Astrocyte (in vitro differentiated cells and primary cell): Measurements from ENCODE around the gene ADPRM. TPM values are rescaled to one million over a fixed set of nuclear protein-coding genes. Genes with fewer than 3 reads are reported as not detected.

Experiments used
- DNase-seq: peaks from one replicate; pipeline ENCODE4 v3.0.0-alpha.2; 2010; ENCODE audit warnings: low read depth
- FAIRE-seq: peaks from 2 replicates; lab custom pipeline; 2011; peaks lifted over from hg19 to GRCh38; lab: Jason Lieb, UNC
- H2AFZ ChIP-seq: 2 replicates; pipeline ENCODE4 v1.6.0; 2012; ENCODE audit warnings: low read depth, low read length, inconsistent platforms
- H3K27ac ChIP-seq: 2 replicates; pipeline ENCODE4 v1.5.1; 2011; ENCODE audit warnings: low read depth, low read length, inconsistent platforms
- H3K27me3 ChIP-seq: 2 replicates; pipeline ENCODE4 v1.6.0; 2011; ENCODE audit warnings: low read length, inconsistent platforms; ENCODE audit not compliant: insufficient read depth
- H3K36me3 ChIP-seq: 2 replicates; pipeline ENCODE4 v1.5.1; 2011; ENCODE audit warnings: low read length, inconsistent platforms; ENCODE audit not compliant: insufficient read depth
- H3K4me1 ChIP-seq: 2 replicates; pipeline ENCODE4 v1.5.1; 2011; ENCODE audit warnings: low read length, inconsistent platforms; ENCODE audit not compliant: insufficient read depth
- H3K4me2 ChIP-seq: 2 replicates; pipeline ENCODE4 v1.6.0; 2012; ENCODE audit warnings: low read length, inconsistent platforms
- H3K4me3 ChIP-seq: 2 replicates; pipeline ENCODE4 v1.5.1; 2011; ENCODE audit warnings: low read depth, mild to moderate bottlenecking, low read length, inconsistent platforms; ENCODE audit not compliant: insufficient read depth
- H3K79me2 ChIP-seq: 2 replicates; pipeline ENCODE4 v1.6.0; 2012; ENCODE audit warnings: mild to moderate bottlenecking, low read length, inconsistent platforms; ENCODE audit not compliant: insufficient read depth
- H3K9ac ChIP-seq: 2 replicates; pipeline ENCODE4 v1.6.0; 2012; ENCODE audit warnings: mild to moderate bottlenecking, low read length, inconsistent platforms
- H3K9me3 ChIP-seq: 2 replicates; pipeline ENCODE4 v1.5.1; 2012; ENCODE audit warnings: low read depth, mild to moderate bottlenecking, low read length, inconsistent platforms; ENCODE audit not compliant: insufficient read depth
- H4K20me1 ChIP-seq: 2 replicates; pipeline ENCODE4 v1.6.0; 2012; ENCODE audit warnings: low read length, inconsistent platforms; ENCODE audit not compliant: insufficient read depth
- H3K27ac Mint-ChIP-seq: one replicate; pipeline ENCODE4 v1.8.0; 2021; ENCODE audit warnings: mild to moderate bottlenecking, mixed read lengths; ENCODE audit not compliant: unreplicated experiment
- H3K27me3 Mint-ChIP-seq: one replicate; pipeline ENCODE4 v1.8.0; 2021; ENCODE audit warnings: low read depth, mixed read lengths; ENCODE audit not compliant: unreplicated experiment
- H3K36me3 Mint-ChIP-seq: one replicate; pipeline ENCODE4 v1.8.0; 2021; ENCODE audit warnings: low read depth, mixed read lengths; ENCODE audit not compliant: unreplicated experiment
- H3K4me1 Mint-ChIP-seq: one replicate; pipeline ENCODE4 v1.8.0; 2021; ENCODE audit warnings: low read depth, mixed read lengths; ENCODE audit not compliant: unreplicated experiment
- H3K4me3 Mint-ChIP-seq: one replicate; pipeline ENCODE4 v1.8.0; 2021; ENCODE audit warnings: mild to moderate bottlenecking, moderate library complexity, mixed read lengths; ENCODE audit not compliant: unreplicated experiment
- H3K9me3 Mint-ChIP-seq: one replicate; pipeline ENCODE4 v1.8.0; 2021; ENCODE audit warnings: mild to moderate bottlenecking, mixed read lengths; ENCODE audit not compliant: unreplicated experiment
- EZH2 ChIP-seq: IDR thresholded peaks from 2 replicates; pipeline ENCODE4 v1.6.1; 2012; ENCODE audit warnings: mild to moderate bottlenecking, low read length, inconsistent platforms; ENCODE audit not compliant: insufficient read depth
- total RNA-seq: library from RNA; stranded (reverse); gene quantifications from 2 replicates; pipeline ENCODE4 v1.2.1, GENCODE V29; 2021
- TF ChIP-seq, protein P1 (sequence below): IDR thresholded peaks from 2 replicates; pipeline ENCODE4 v1.5.1; 2011; ENCODE audit warnings: low read depth, mild to moderate bottlenecking, inconsistent platforms, low read length, moderate library complexity; ENCODE audit not compliant: insufficient read depth

Gene ADPRM
- total RNA-seq, 1 donor from 2014 or later: 11.3 TPM

GRCh38 chr17:10739386-10739785, 42.0 kb downstream of the ADPRM start:
- DNase-seq (no peak), FAIRE-seq (no peak)
- peaks cover 3% of the 10 kb centered on the region for H3K27me3 ChIP-seq
- H3K4me2 ChIP-seq: no peak overlapping the region
- no peak overlapping the region for H3K9ac ChIP-seq
- H2AFZ ChIP-seq: no peak overlapping the region
- Mint-ChIP-seq H3K4me1 (no peaks in the 10 kb centered on the region), H3K27ac (no peak overlapping the region), H3K9me3 (no peaks in the 10 kb centered on the region), H3K4me3 (no peak overlapping the region), H3K36me3 (no peaks in the 10 kb centered on the region), H3K27me3 (peaks cover 28% of the 10 kb centered on the region)
- no peaks in the 10 kb centered on the region for H4K20me1 ChIP-seq
- no peak overlapping the region for H3K4me3 ChIP-seq
- TF ChIP-seq EZH2: no peak
- TF ChIP-seq, protein P1, sequence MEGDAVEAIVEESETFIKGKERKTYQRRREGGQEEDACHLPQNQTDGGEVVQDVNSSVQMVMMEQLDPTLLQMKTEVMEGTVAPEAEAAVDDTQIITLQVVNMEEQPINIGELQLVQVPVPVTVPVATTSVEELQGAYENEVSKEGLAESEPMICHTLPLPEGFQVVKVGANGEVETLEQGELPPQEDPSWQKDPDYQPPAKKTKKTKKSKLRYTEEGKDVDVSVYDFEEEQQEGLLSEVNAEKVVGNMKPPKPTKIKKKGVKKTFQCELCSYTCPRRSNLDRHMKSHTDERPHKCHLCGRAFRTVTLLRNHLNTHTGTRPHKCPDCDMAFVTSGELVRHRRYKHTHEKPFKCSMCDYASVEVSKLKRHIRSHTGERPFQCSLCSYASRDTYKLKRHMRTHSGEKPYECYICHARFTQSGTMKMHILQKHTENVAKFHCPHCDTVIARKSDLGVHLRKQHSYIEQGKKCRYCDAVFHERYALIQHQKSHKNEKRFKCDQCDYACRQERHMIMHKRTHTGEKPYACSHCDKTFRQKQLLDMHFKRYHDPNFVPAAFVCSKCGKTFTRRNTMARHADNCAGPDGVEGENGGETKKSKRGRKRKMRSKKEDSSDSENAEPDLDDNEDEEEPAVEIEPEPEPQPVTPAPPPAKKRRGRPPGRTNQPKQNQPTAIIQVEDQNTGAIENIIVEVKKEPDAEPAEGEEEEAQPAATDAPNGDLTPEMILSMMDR: no peak
- no peak overlapping the region for H3K27ac ChIP-seq
- no peaks in the 10 kb centered on the region for H3K9me3 ChIP-seq
- no peaks in the 10 kb centered on the region for H3K4me1 ChIP-seq
- no peaks in the 10 kb centered on the region for H3K79me2 ChIP-seq
- H3K36me3 ChIP-seq: no peaks in the 10 kb centered on the region

GRCh38 chr17:10741416-10742135, 44.2 kb downstream of the ADPRM start:
- H3K9ac ChIP-seq: no peak overlapping the region
- H3K9me3 ChIP-seq: no peaks in the 10 kb centered on the region
- TF ChIP-seq EZH2: no peak
- TF ChIP-seq, protein P1: no peak
- no peak for FAIRE-seq
- H3K36me3 ChIP-seq: no peaks in the 10 kb centered on the region
- peaks cover 3% of the 10 kb centered on the region for H3K27me3 ChIP-seq
- no peak overlapping the region for H3K4me3 Mint-ChIP-seq
- H4K20me1 ChIP-seq: no peaks in the 10 kb centered on the region
- no peaks in the 10 kb centered on the region for H3K9me3 Mint-ChIP-seq
- H3K27ac ChIP-seq: no peak overlapping the region
- no peak for DNase-seq
- no peak overlapping the region for H3K27ac Mint-ChIP-seq
- no peaks in the 10 kb centered on the region for H3K4me1 Mint-ChIP-seq
- H3K27me3 Mint-ChIP-seq: peaks cover 26% of the 10 kb centered on the region
- no peak overlapping the region for H2AFZ ChIP-seq
- H3K4me2 ChIP-seq: no peak overlapping the region
- H3K79me2 ChIP-seq: no peaks in the 10 kb centered on the region
- no peaks in the 10 kb centered on the region for H3K36me3 Mint-ChIP-seq
- no peak overlapping the region for H3K4me3 ChIP-seq
- no peaks in the 10 kb centered on the region for H3K4me1 ChIP-seq

GRCh38 chr17:10742431-10742830, 45.0 kb downstream of the ADPRM start:
- Histone ChIP-seq H3K36me3 (no peaks in the 10 kb centered on the region), H3K4me3 (no peak overlapping the region), H3K9me3 (no peaks in the 10 kb centered on the region), H3K9ac (no peak overlapping the region), H3K79me2 (no peaks in the 10 kb centered on the region), H4K20me1 (no peaks in the 10 kb centered on the region), H3K4me2 (no peak overlapping the region), H3K4me1 (no peaks in the 10 kb centered on the region), H2AFZ (no peak overlapping the region), H3K27ac (no peak overlapping the region), H3K27me3 (peaks cover 5% of the 10 kb centered on the region)
- H3K9me3 Mint-ChIP-seq: no peaks in the 10 kb centered on the region
- peaks cover 26% of the 10 kb centered on the region for H3K27me3 Mint-ChIP-seq
- no peaks in the 10 kb centered on the region for H3K4me1 Mint-ChIP-seq
- no peak for DNase-seq
- no peak overlapping the region for H3K4me3 Mint-ChIP-seq
- no peak for FAIRE-seq
- H3K27ac Mint-ChIP-seq: no peak overlapping the region
- no peaks in the 10 kb centered on the region for H3K36me3 Mint-ChIP-seq
- no peak for TF ChIP-seq EZH2
- TF ChIP-seq, protein P1: no peak
